H1 (cell line): ENCODE measurements around the gene SLC2A4RG. TPM values are rescaled to one million over a fixed set of nuclear protein-coding genes. Genes with fewer than 3 reads are reported as not detected.

Experiments
- CTCF ChIA-PET: fragments of 300-600 bp; sonication (Branson Sonifier 250); formaldehyde crosslinking; loops from one replicate; lab custom pipeline; 2021; ENCODE audit not compliant: partially characterized antibody; lab: Charles Lee
- POLR2A ChIA-PET: fragments of 300-600 bp; sonication (Branson Sonifier 250); formaldehyde crosslinking; loops from one replicate; lab custom pipeline; 2021; ENCODE audit warnings: inconsistent platforms; ENCODE audit not compliant: partially characterized antibody; lab: Charles Lee
- DNase-seq, 2 experiments: peaks; one replicate each; pipeline versions ENCODE4 v3.0.0 to v3.0.0-alpha.2; 2010 to 2022; ENCODE audit warnings: low spot score in 2 of 2, low read depth in 1 of 2, mixed read lengths in 1 of 2
- FAIRE-seq: peaks from 2 replicates; lab custom pipeline; 2011; peaks lifted over from hg19 to GRCh38; lab: Jason Lieb, UNC
- H2AFZ ChIP-seq: 2 replicates; pipeline ENCODE4 v1.8.1; 2012; ENCODE audit warnings: low read length, inconsistent platforms
- H2AK5ac ChIP-seq: 2 replicates; pipeline ENCODE4 v1.6.1; 2013; ENCODE audit warnings: low read depth, low read length
- H2BK120ac ChIP-seq: replicated peaks from 2 replicates; pipeline ENCODE3; 2013; ENCODE audit warnings: low read depth, low read length, inconsistent platforms
- H2BK12ac ChIP-seq: 2 replicates; pipeline ENCODE4 v1.6.1; 2013; ENCODE audit warnings: low read depth, low read length
- H2BK15ac ChIP-seq: 2 replicates; pipeline ENCODE4 v1.6.1; 2013; ENCODE audit warnings: low read length
- H2BK20ac ChIP-seq: 2 replicates; pipeline ENCODE4 v1.6.1; 2013; ENCODE audit warnings: low read length
- H2BK5ac ChIP-seq: 2 replicates; pipeline ENCODE4 v1.6.1; 2013; ENCODE audit warnings: low read depth, low read length
- H3K14ac ChIP-seq: 2 replicates; pipeline ENCODE4 v1.6.1; 2013; ENCODE audit warnings: inconsistent platforms; ENCODE audit not compliant: insufficient read length
- H3K18ac ChIP-seq: 2 replicates; pipeline ENCODE4 v1.6.1; 2013; ENCODE audit warnings: low read length; ENCODE audit errors: extremely low read depth
- H3K23ac ChIP-seq: 2 replicates; pipeline ENCODE4 v1.6.1; 2013; ENCODE audit warnings: inconsistent platforms; ENCODE audit not compliant: insufficient read length
- H3K23me2 ChIP-seq: 2 replicates; pipeline ENCODE4 v1.6.1; 2013; ENCODE audit warnings: low read depth, low read length
- H3K27ac ChIP-seq: 2 replicates; pipeline ENCODE4 v1.6.1; 2011; ENCODE audit warnings: low read depth, low read length, inconsistent platforms
- H3K27me3 ChIP-seq, 4 experiments: replicated peaks in 1 of 4; 1 replicate in 1 of 4; 2 replicates in 3 of 4; pipeline versions ENCODE4 v1.6.1 to v1.8.1; 2011 to 2013; ENCODE audit warnings: low read length in 3 of 4, mild to moderate bottlenecking in 3 of 4, inconsistent platforms in 2 of 4, mixed read lengths in 2 of 4, moderate library complexity in 1 of 4; ENCODE audit not compliant: control insufficient read depth in 3 of 4, insufficient read depth in 3 of 4; ENCODE audit errors: extremely low read depth in 1 of 4
- H3K36me3 ChIP-seq, 4 experiments: 2 replicates each; pipeline versions ENCODE4 v1.6.1 to v1.8.1; 2011 to 2013; ENCODE audit warnings: mild to moderate bottlenecking in 4 of 4, low read length in 3 of 4, moderate library complexity in 2 of 4, control low read depth in 1 of 4, inconsistent platforms in 1 of 4; ENCODE audit not compliant: insufficient read depth in 4 of 4, control insufficient read depth in 2 of 4
- H3K4ac ChIP-seq: replicated peaks from 2 replicates; pipeline ENCODE3; 2013; ENCODE audit warnings: low read length, low read depth, mixed read lengths, inconsistent platforms; ENCODE audit not compliant: insufficient read length
- H3K4me1 ChIP-seq, 4 experiments: replicated peaks in 1 of 4; 1 replicate in 1 of 4; 2 replicates in 3 of 4; pipeline versions ENCODE4 v1.6.1 to v1.8.1; 2011 to 2013; ENCODE audit warnings: low read length in 3 of 4, inconsistent platforms in 2 of 4, mixed read lengths in 1 of 4; ENCODE audit not compliant: insufficient read depth in 4 of 4, control insufficient read depth in 3 of 4
- H3K4me2 ChIP-seq, 2 experiments: 2 replicates each; pipeline versions ENCODE4 v1.6.1 to v1.8.1; 2011 to 2013; ENCODE audit warnings: low read depth in 2 of 2, low read length in 2 of 2, control low read depth in 1 of 2, inconsistent platforms in 1 of 2, mild to moderate bottlenecking in 1 of 2; ENCODE audit not compliant: insufficient read depth in 1 of 2
- H3K4me3 ChIP-seq, 4 experiments: fragments of 200-600, 300-600 bp in 1 of 4; sonication (generic), shearing (Covaris generic), sonication (Bioruptor Twin) in 1 of 4; 2 replicates each; pipeline versions ENCODE4 v1.5.1 to v1.8.1; 2011 to 2016; ENCODE audit warnings: low read length in 4 of 4, low read depth in 3 of 4, control low read depth in 2 of 4, inconsistent platforms in 2 of 4, mild to moderate bottlenecking in 2 of 4, mixed read lengths in 1 of 4, moderate library complexity in 1 of 4; ENCODE audit not compliant: insufficient read depth in 2 of 4; ENCODE audit errors: extremely low read depth in 1 of 4
- H3K56ac ChIP-seq: replicated peaks from 2 replicates; pipeline ENCODE3; 2013; ENCODE audit warnings: low read depth, mild to moderate bottlenecking, mixed read lengths, low read length, inconsistent platforms; ENCODE audit not compliant: insufficient read length
- H3K79me1 ChIP-seq: 2 replicates; pipeline ENCODE4 v1.6.1; 2013; ENCODE audit warnings: low read depth, low read length, control low read depth
- H3K79me2 ChIP-seq, 2 experiments: 2 replicates each; pipeline versions ENCODE4 v1.6.1 to v1.8.1; 2012 to 2013; ENCODE audit warnings: low read length in 2 of 2, mild to moderate bottlenecking in 2 of 2, inconsistent platforms in 1 of 2; ENCODE audit not compliant: insufficient read depth in 2 of 2, control insufficient read depth in 1 of 2
- H3K9ac ChIP-seq, 4 experiments: replicated peaks in 1 of 4; 1 replicate in 1 of 4; 2 replicates in 3 of 4; pipeline versions ENCODE4 v1.6.1 to v1.8.1; 2011 to 2013; ENCODE audit warnings: low read depth in 3 of 4, low read length in 3 of 4, control low read depth in 2 of 4, mild to moderate bottlenecking in 2 of 4, moderate library complexity in 2 of 4, inconsistent platforms in 1 of 4; ENCODE audit errors: extremely low read depth in 1 of 4
- H3K9me3 ChIP-seq, 2 experiments: 2 replicates each; pipeline versions ENCODE4 v1.6.1 to v1.8.1; 2012 to 2013; ENCODE audit warnings: mild to moderate bottlenecking in 2 of 2, moderate library complexity in 2 of 2, control low read depth in 1 of 2, inconsistent platforms in 1 of 2, low read depth in 1 of 2, low read length in 1 of 2, mixed read lengths in 1 of 2; ENCODE audit not compliant: insufficient read depth in 2 of 2
- H4K20me1 ChIP-seq, 2 experiments: replicated peaks in 1 of 2; 2 replicates each; pipeline versions ENCODE3 to v1.8.1; 2011 to 2013; ENCODE audit warnings: inconsistent platforms in 2 of 2, low read length in 2 of 2, mild to moderate bottlenecking in 1 of 2; ENCODE audit not compliant: insufficient read depth in 2 of 2, control insufficient read depth in 1 of 2
- H4K5ac ChIP-seq: 2 replicates; pipeline ENCODE4 v1.6.1; 2013; ENCODE audit warnings: low read length, low read depth, mixed read lengths, inconsistent platforms; ENCODE audit not compliant: insufficient read length
- H4K8ac ChIP-seq: 2 replicates; pipeline ENCODE4 v1.8.0; 2013; ENCODE audit warnings: mild to moderate bottlenecking, moderate library complexity, low read length, inconsistent platforms; ENCODE audit not compliant: insufficient read depth; ENCODE audit errors: extremely low read depth
- H4K91ac ChIP-seq: replicated peaks from 2 replicates; pipeline ENCODE3; 2013; ENCODE audit warnings: low read length, mixed read lengths, inconsistent platforms; ENCODE audit not compliant: insufficient read length
- NANOG ChIP-seq: IDR thresholded peaks from 2 replicates; pipeline ENCODE4 v1.6.1; 2011; ENCODE audit warnings: low read length, low read depth, mild to moderate bottlenecking, inconsistent platforms; ENCODE audit not compliant: insufficient read depth, poor library complexity, severe bottlenecking
- POLR2AphosphoS5 ChIP-seq: IDR thresholded peaks from 2 replicates; pipeline ENCODE4 v1.6.1; 2011; ENCODE audit warnings: low read depth, low read length
- WGBS, 2 experiments: shearing (Covaris generic) in 1 of 2; methylation state at CpG; one replicate each; pipeline versions ENCODE4 v1.1.6 to v1.1.7; 2013 to 2015; ENCODE audit warnings: low lambda C conversion rate in 2 of 2, mixed read lengths in 2 of 2, inconsistent platforms in 1 of 2, low coverage in 1 of 2, missing lambda C conversion rate in 1 of 2; ENCODE audit not compliant: insufficient replicate concordance in 2 of 2, insufficient coverage in 1 of 2, insufficient read length in 1 of 2; ENCODE audit errors: extremely low coverage in 1 of 2, missing lambda C conversion rate in 1 of 2; 5-methylcytosine and 5-hydroxymethylcytosine counted together
- polyA plus RNA-seq, 7 experiments: library from polyadenylated mRNA; depleted of rRNA in 3 of 7; stranded (reverse) in 5 of 7; unstranded in 2 of 7; fragments of >200 nt in 5 of 7; fragments of 200-250 nt in 2 of 7; gene quantifications; 1 replicate in 5 of 7; 2 replicates in 1 of 7; 4 replicates in 1 of 7; pipeline versions ENCODE4 v1.2.1 to v1.2.3, GENCODE V29; 2011 to 2013; ENCODE audit warnings: missing spikeins in 2 of 7, mixed read lengths in 2 of 7
- total RNA-seq: library from RNA; stranded (reverse); fragmentation: NEBNext Ultra II Directional; extraction: Animal tissue kit (Norgen Biotek cat#: 25700); gene quantifications from 2 replicates; pipeline ENCODE4 v1.2.1, GENCODE V29; 2021

The SLC2A4RG gene
- total and polyA plus RNA-seq, 2 of the 8 experiments (the other 6 are each of a cell fraction or from before 2014, with no cell fraction given), result 15.9 to 29.1 TPM

DNA sequence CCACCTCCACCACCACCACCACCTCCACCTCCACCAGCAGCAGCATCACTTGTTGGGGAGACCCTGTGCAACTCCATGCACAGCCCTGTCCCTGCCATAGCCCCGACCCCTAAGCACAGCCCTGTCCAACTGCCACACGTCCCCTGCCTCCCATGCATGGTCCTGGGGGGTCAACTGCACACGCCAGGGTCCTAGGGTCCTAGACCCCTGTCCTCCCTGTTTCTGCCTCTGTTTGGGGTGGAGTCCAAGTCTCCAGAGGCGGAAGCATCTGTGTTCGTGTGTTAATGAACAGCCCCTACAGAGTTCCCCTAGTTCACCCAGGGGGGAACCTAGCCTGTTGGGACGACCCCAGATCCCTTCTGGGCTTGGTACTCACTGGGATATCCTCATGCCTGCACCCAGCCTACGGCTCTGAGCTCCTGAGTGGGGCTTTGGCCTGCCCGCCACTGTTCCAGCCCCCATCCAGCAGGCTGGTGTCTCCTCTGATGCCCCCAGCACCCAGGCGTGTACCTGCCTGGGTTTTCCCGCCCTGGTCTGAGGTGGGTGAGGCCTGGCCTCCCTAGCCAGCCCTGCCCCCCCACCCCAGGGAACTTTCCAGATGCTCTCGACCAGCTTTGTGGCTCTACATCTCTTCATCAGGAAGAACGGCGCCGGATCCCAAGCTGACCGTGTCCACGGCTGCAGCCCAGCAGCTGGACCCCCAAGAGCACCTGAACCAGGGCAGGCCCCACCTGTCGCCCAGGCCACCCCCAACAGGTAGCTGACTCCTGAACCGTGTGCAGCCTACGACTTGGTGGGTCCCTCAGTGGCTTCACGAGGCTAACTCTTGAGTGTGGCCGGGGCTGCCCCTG, 45.6 kb upstream of the SLC2A4RG start:
- Histone ChIP-seq H2BK20ac (no peak overlapping the region), H3K56ac (no peak overlapping the region), H4K8ac (no peak overlapping the region; the same call in 1 of the 2 replicates), H3K27ac (no peak overlapping the region), H3K18ac (no peak overlapping the region), H3K9ac (no peak overlapping the region), H3K79me1 (no peaks in the 10 kb centered on the region), H3K36me3 (peaks cover 0 to 3% (median 0%) of the 10 kb centered on the region in 4 experiments; a peak in 1 of 8 replicates), H3K27me3 (no peaks in the 10 kb centered on the region), H3K4me3 (no peak overlapping the region), H2AFZ (no peak overlapping the region), H2BK15ac (no peak overlapping the region), H3K23ac (no peak overlapping the region), H2BK5ac (no peak overlapping the region), H3K4me1 (peaks cover 0 to 12% (median 7%) of the 10 kb centered on the region in 4 experiments; a peak in 4 of 7 replicates), H3K14ac (no peak overlapping the region), H3K79me2 (no peaks in the 10 kb centered on the region), H2BK12ac (no peak overlapping the region), H4K20me1 (peaks cover 0 to 12% of the 10 kb centered on the region in 2 experiments), H3K4ac (no peak overlapping the region), H3K4me2 (no peak overlapping the region), H4K5ac (no peak overlapping the region), H4K91ac (no peak overlapping the region), H2AK5ac (no peak overlapping the region), H3K9me3 (no peaks in the 10 kb centered on the region; a peak in 1 of 4 replicates), H3K23me2 (peaks cover 8% of the 10 kb centered on the region; the same call in 1 of the 2 replicates), H2BK120ac (no peak overlapping the region)
- CTCF ChIA-PET, result no interaction called here
- WGBS, 2 experiments, result 93% methylated on average over 21 of the region's 21 CpGs; no CpG with 5 or more reads in 1 of the 2 experiments
- FAIRE-seq, result no peak
- POLR2A ChIA-PET, result interaction anchor here (0.7 to 1.9 kb wide), 4 partner anchors 12 to 164 kb away, joined by 3 to 6 read pairs (median 4); no protein-coding TSS in a partner anchor
- no peak for DNase-seq
- TF ChIP-seq NANOG (no peak), POLR2AphosphoS5 (peak; percentile 28; the same call in 1 of the 2 replicates)
